K562 (cell line): ENCODE results near the gene ALX3. TPM values are rescaled to one million over a fixed set of nuclear protein-coding genes. Genes with fewer than 3 reads are reported as not detected.
A peak's percentile ranks its signal among the peaks of the same experiment; 100 is the strongest.

Experiments
- ARNT ChIP-seq, 2 experiments: fragments of 450-650 bp; IDR thresholded peaks; 2 replicates each; pipeline ENCODE4 v1.6.1; 2016; ENCODE audit warnings: mild to moderate bottlenecking in 1 of 2
- BRD9 ChIP-seq: fragments of 450-650 bp; IDR thresholded peaks from 2 replicates; pipeline ENCODE4 v1.6.1; 2018; ENCODE audit warnings: low read depth; ENCODE audit not compliant: partially characterized antibody
- DPF2 ChIP-seq: fragments of 450-650 bp; IDR thresholded peaks from 2 replicates; pipeline ENCODE4 v1.6.1; 2016
- ETV6 ChIP-seq, 3 experiments: fragments of 150-350 bp in 1 of 3; sonication (generic) in 1 of 3; formaldehyde crosslinking in 1 of 3; IDR thresholded peaks; 2 replicates each; pipeline versions ENCODE4 v1.6.1 to v1.8.0; 2014 to 2022; ENCODE audit warnings: borderline replicate concordance in 2 of 3, low read depth in 2 of 3, antibody characterized with exemption in 1 of 3, low read length in 1 of 3, mild to moderate bottlenecking in 1 of 3, missing genetic modification reagents in 1 of 3
- GATAD2B ChIP-seq: fragments of 450-650 bp; IDR thresholded peaks from 2 replicates; pipeline ENCODE4 v1.6.1; 2017; ENCODE audit warnings: mild to moderate bottlenecking, borderline replicate concordance
- GTF2E2 ChIP-seq: fragments of 200-800 bp; sonication (Bioruptor generic); IDR thresholded peaks from 2 replicates; pipeline ENCODE4 v1.6.1; 2016; ENCODE audit warnings: missing genetic modification characterization, missing compliant biosample characterization
- LEF1 ChIP-seq: fragments of 450-650 bp; IDR thresholded peaks from 2 replicates; pipeline ENCODE4 v1.6.1; 2016; ENCODE audit warnings: mild to moderate bottlenecking
- MECOM ChIP-seq: fragments of 250-450 bp; sonication (Bioruptor Pico); IDR thresholded peaks from 2 replicates; pipeline ENCODE4 v1.8.0; 2022; ENCODE audit warnings: inconsistent platforms
- MEIS2 ChIP-seq: fragments of 450-650 bp; IDR thresholded peaks from 2 replicates; pipeline ENCODE4 v1.6.1; 2014; ENCODE audit warnings: mild to moderate bottlenecking; ENCODE audit not compliant: partially characterized antibody
- NFATC3 ChIP-seq: fragments of 450-650 bp; IDR thresholded peaks from 2 replicates; pipeline ENCODE4 v1.6.1; 2017; ENCODE audit warnings: mild to moderate bottlenecking
- PHF20 ChIP-seq: fragments of 450-650 bp; IDR thresholded peaks from 2 replicates; pipeline ENCODE4 v1.6.1; 2018; ENCODE audit not compliant: partially characterized antibody
- POLR2B ChIP-seq: fragments of 450-650 bp; IDR thresholded peaks from 2 replicates; pipeline ENCODE4 v1.6.1; 2018; ENCODE audit warnings: low read depth; ENCODE audit not compliant: partially characterized antibody
- PRPF4 ChIP-seq: fragments of 200-400 bp; formaldehyde crosslinking; IDR thresholded peaks from one replicate; pipeline ENCODE4 v1.6.1; 2017; ENCODE audit warnings: low read length, low read depth, mild to moderate bottlenecking; ENCODE audit not compliant: insufficient read depth, poor library complexity, severe bottlenecking
- SMARCA4 ChIP-seq: fragments of 450-650 bp; IDR thresholded peaks from 2 replicates; pipeline ENCODE4 v1.6.1; 2016
- TAF7 ChIP-seq: fragments of 450-650 bp; IDR thresholded peaks from 2 replicates; pipeline ENCODE4 v1.6.1; 2016; ENCODE audit warnings: missing genetic modification characterization, missing compliant biosample characterization
- ZNF3 ChIP-seq: fragments of 250-450 bp; sonication (Bioruptor Pico); IDR thresholded peaks from 2 replicates; pipeline ENCODE4 v1.5.0; 2021; ENCODE audit warnings: mild to moderate bottlenecking, moderate library complexity
- polyA plus RNA-seq, 8 experiments: library from polyadenylated mRNA; depleted of rRNA in 4 of 8; stranded (reverse) in 5 of 8; unstranded in 3 of 8; fragments of >200 nt; fragmentation: Nextera tagmentation in 2 of 8; fragmentation: Illumina TruSeq in 1 of 8; extraction: Ambion mirVana in 2 of 8; extraction: Trizol in 1 of 8; gene quantifications; 2 replicates each; pipeline versions ENCODE4 v1.2.1 to v1.2.3, GENCODE V29; 2011 to 2014; ENCODE audit warnings: inconsistent platforms in 1 of 8, missing spikeins in 1 of 8
- total RNA-seq, 7 experiments: library from RNA; depleted of rRNA in 6 of 7; stranded (reverse); fragments of >200 nt in 6 of 7; fragmentation: Illumina TruSeq in 2 of 7; extraction: Trizol in 2 of 7; gene quantifications; 2 replicates each; pipeline versions ENCODE4 v1.2.1 to v1.2.3, GENCODE V29; 2011 to 2021; ENCODE audit warnings: low replicate concordance in 1 of 7
- TF ChIP-seq, protein P1 (sequence below): fragments of 450-650 bp; IDR thresholded peaks from 2 replicates; pipeline ENCODE4 v1.7.1; 2018; ENCODE audit warnings: mild to moderate bottlenecking, low read depth; ENCODE audit not compliant: partially characterized antibody
- TF ChIP-seq, protein P2 (sequence below): fragments of 450-650 bp; formaldehyde crosslinking; IDR thresholded peaks from 2 replicates; pipeline ENCODE4 v1.4.0; 2020; ENCODE audit warnings: mild to moderate bottlenecking, moderate library complexity
- TF ChIP-seq, protein P3 (sequence below): fragments of 450-650 bp; formaldehyde crosslinking; IDR thresholded peaks from 2 replicates; pipeline ENCODE4 v1.4.0; 2020; ENCODE audit warnings: mild to moderate bottlenecking
- TF ChIP-seq, protein P4 (sequence below): fragments of 450-650 bp; IDR thresholded peaks from 2 replicates; pipeline ENCODE4 v1.6.1; 2016; ENCODE audit warnings: borderline replicate concordance
- TF ChIP-seq, protein P5 (sequence below): fragments of 450-650 bp; IDR thresholded peaks from 2 replicates; pipeline ENCODE4 v1.6.1; 2016

Gene ALX3
- total and polyA plus RNA-seq, 9 of the 15 experiments (the other 6 are each of a cell fraction or from before 2014, with no cell fraction given) = not detected

DNA sequence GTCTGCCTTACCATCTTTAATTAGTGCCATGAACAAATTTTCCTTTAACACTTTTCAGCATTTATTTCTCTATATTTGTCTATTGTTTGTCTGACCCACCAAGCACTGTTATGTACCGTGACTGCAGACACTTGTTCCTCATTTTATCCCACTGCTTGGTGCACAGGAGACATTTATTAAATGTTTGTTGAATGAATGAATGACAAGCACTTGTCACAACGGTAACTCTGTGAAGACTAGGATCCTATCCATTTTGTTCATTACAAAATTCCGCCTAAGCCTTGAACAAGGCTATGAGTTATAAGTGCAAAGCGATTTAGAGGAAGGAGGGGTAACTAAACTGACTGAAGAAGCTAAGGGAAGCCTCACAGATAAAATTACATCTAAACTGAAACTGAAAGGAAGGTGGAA, 36.4 kb downstream of the ALX3 start (continued):
- TF ChIP-seq, protein P1, sequence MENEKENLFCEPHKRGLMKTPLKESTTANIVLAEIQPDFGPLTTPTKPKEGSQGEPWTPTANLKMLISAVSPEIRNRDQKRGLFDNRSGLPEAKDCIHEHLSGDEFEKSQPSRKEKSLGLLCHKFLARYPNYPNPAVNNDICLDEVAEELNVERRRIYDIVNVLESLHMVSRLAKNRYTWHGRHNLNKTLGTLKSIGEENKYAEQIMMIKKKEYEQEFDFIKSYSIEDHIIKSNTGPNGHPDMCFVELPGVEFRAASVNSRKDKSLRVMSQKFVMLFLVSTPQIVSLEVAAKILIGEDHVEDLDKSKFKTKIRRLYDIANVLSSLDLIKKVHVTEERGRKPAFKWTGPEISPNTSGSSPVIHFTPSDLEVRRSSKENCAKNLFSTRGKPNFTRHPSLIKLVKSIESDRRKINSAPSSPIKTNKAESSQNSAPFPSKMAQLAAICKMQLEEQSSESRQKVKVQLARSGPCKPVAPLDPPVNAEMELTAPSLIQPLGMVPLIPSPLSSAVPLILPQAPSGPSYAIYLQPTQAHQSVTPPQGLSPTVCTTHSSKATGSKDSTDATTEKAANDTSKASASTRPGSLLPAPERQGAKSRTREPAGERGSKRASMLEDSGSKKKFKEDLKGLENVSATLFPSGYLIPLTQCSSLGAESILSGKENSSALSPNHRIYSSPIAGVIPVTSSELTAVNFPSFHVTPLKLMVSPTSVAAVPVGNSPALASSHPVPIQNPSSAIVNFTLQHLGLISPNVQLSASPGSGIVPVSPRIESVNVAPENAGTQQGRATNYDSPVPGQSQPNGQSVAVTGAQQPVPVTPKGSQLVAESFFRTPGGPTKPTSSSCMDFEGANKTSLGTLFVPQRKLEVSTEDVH = peak; percentile 30
- TF ChIP-seq, protein P2, sequence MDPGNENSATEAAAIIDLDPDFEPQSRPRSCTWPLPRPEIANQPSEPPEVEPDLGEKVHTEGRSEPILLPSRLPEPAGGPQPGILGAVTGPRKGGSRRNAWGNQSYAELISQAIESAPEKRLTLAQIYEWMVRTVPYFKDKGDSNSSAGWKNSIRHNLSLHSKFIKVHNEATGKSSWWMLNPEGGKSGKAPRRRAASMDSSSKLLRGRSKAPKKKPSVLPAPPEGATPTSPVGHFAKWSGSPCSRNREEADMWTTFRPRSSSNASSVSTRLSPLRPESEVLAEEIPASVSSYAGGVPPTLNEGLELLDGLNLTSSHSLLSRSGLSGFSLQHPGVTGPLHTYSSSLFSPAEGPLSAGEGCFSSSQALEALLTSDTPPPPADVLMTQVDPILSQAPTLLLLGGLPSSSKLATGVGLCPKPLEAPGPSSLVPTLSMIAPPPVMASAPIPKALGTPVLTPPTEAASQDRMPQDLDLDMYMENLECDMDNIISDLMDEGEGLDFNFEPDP (CRISPR knock-in tag) = no peak
- TF ChIP-seq TAF7 (peak; percentile 16; the same call in 1 of the 2 replicates), ZNF3 (CRISPR knock-in tag) (peak; percentile 48; the same call in 1 of the 2 replicates), BRD9 (peak; percentile 26), PHF20 (peak; percentile 75), MECOM (CRISPR knock-in tag) (peak; percentile 66; the same call in 1 of the 2 replicates), POLR2B (peak; percentile 25), GTF2E2 (0 out of 2 replicates have a peak, but pooled peaks have one; percentile 37), PRPF4 (no peak), LEF1 (peak; percentile 37; the same call in 1 of the 2 replicates), GATAD2B (0 out of 2 replicates have a peak, but pooled peaks have one; percentile 11), ARNT (IDR thresholded peaks at IDR 0.05) (peak in 1 of 2 experiments; percentile 67; a peak in 1 of 4 replicates), SMARCA4 (peak; percentile 53; the same call in 1 of the 2 replicates), ETV6 (IDR thresholded peaks at IDR 0.05; ENCODE audit: borderline replicate concordance in 1 of 2, low read depth in 2 of 2, low read length in 1 of 2) (0 out of 4 replicates have a peak, but pooled peaks of 1 of the 2 experiments have one; percentile 51), ETV6 (CRISPR knock-in tag; IDR thresholded peaks at IDR 0.05; ENCODE audit: borderline replicate concordance) (no peak), NFATC3 (peak; percentile 62; the same call in 1 of the 2 replicates), DPF2 (peak; percentile 51; the same call in 1 of the 2 replicates), MEIS2 (peak; percentile 8)
- TF ChIP-seq, protein P3, sequence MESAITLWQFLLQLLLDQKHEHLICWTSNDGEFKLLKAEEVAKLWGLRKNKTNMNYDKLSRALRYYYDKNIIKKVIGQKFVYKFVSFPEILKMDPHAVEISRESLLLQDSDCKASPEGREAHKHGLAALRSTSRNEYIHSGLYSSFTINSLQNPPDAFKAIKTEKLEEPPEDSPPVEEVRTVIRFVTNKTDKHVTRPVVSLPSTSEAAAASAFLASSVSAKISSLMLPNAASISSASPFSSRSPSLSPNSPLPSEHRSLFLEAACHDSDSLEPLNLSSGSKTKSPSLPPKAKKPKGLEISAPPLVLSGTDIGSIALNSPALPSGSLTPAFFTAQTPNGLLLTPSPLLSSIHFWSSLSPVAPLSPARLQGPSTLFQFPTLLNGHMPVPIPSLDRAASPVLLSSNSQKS = 0 out of 2 replicates have a peak, but pooled peaks have one; percentile 25
- TF ChIP-seq, protein P4, sequence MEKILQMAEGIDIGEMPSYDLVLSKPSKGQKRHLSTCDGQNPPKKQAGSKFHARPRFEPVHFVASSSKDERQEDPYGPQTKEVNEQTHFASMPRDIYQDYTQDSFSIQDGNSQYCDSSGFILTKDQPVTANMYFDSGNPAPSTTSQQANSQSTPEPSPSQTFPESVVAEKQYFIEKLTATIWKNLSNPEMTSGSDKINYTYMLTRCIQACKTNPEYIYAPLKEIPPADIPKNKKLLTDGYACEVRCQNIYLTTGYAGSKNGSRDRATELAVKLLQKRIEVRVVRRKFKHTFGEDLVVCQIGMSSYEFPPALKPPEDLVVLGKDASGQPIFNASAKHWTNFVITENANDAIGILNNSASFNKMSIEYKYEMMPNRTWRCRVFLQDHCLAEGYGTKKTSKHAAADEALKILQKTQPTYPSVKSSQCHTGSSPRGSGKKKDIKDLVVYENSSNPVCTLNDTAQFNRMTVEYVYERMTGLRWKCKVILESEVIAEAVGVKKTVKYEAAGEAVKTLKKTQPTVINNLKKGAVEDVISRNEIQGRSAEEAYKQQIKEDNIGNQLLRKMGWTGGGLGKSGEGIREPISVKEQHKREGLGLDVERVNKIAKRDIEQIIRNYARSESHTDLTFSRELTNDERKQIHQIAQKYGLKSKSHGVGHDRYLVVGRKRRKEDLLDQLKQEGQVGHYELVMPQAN = peak; percentile 49; the same call in 1 of the 2 replicates
- TF ChIP-seq, protein P5, sequence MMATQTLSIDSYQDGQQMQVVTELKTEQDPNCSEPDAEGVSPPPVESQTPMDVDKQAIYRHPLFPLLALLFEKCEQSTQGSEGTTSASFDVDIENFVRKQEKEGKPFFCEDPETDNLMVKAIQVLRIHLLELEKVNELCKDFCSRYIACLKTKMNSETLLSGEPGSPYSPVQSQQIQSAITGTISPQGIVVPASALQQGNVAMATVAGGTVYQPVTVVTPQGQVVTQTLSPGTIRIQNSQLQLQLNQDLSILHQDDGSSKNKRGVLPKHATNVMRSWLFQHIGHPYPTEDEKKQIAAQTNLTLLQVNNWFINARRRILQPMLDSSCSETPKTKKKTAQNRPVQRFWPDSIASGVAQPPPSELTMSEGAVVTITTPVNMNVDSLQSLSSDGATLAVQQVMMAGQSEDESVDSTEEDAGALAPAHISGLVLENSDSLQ = peak; percentile 64; the same call in 1 of the 2 replicates
